GM19099 (cell line): ENCODE results near the gene MMGT1.

ENCODE experiments used
- POLR2A ChIP-seq: IDR thresholded peaks from 3 replicates; pipeline ENCODE4 v1.6.1; 2011; ENCODE audit warnings: low read depth; ENCODE audit not compliant: insufficient read length; ENCODE audit errors: extremely low read depth

The MMGT1 gene

GRCh38 chrX:135951291-135951690 lies 22.5 kb downstream of the MMGT1 start:
- TF ChIP-seq POLR2A = no peak

GRCh38 chrX:135944486-135944885 lies 29.3 kb downstream of the MMGT1 start:
- no peak for TF ChIP-seq POLR2A

GRCh38 chrX:135931644-135932487 lies 41.9 kb downstream of the MMGT1 start:
- no peak for TF ChIP-seq POLR2A

- no peak for TF ChIP-seq POLR2A
These were observed 45.9 kb downstream of the MMGT1 start for GRCh38 chrX:135927897-135928296.

GRCh38 chrX:135923353-135923752 lies 50.4 kb downstream of the MMGT1 start:
- no peak for TF ChIP-seq POLR2A

GRCh38 chrX:135914404-135914803 lies 59.4 kb downstream of the MMGT1 start:
- TF ChIP-seq POLR2A = no peak
